OCI-LY1 (cell line): Measurements from ENCODE around the gene FTCD.

ENCODE experiments used
- CTCF ChIP-seq: fragments of 200-600 bp; sonication (generic), shearing (Covaris generic); IDR thresholded peaks from 2 replicates; pipeline ENCODE4 v1.5.1; 2017; ENCODE audit warnings: mild to moderate bottlenecking, antibody characterized with exemption, low read length, moderate library complexity, mixed read lengths
- EZH2 ChIP-seq: fragments of 200-600 bp; sonication (generic), shearing (Covaris generic); IDR thresholded peaks from 2 replicates; pipeline ENCODE4 v1.8.0; 2017; ENCODE audit warnings: borderline replicate concordance, mixed run types, mild to moderate bottlenecking, antibody characterized with exemption, low read length, moderate library complexity, mixed read lengths

- no peak; the same call in 1 of the 2 replicates for TF ChIP-seq CTCF
- no peak for TF ChIP-seq EZH2
These were observed 27.4 kb upstream of the FTCD start for GRCh38 chr21:46182548-46183336.
